ENCODE data around the gene LDB2. TPM values are rescaled to one million over a fixed set of nuclear protein-coding genes. Genes with fewer than 3 reads are reported as not detected.
A peak's percentile ranks its signal among the peaks of the same experiment; 100 is the strongest.

The LDB2 gene
- total and polyA plus RNA-seq, 2 donors (not counting 3 experiments of a cell fraction or from before 2014, with no cell fraction given), result 127 to 223 TPM

DNA sequence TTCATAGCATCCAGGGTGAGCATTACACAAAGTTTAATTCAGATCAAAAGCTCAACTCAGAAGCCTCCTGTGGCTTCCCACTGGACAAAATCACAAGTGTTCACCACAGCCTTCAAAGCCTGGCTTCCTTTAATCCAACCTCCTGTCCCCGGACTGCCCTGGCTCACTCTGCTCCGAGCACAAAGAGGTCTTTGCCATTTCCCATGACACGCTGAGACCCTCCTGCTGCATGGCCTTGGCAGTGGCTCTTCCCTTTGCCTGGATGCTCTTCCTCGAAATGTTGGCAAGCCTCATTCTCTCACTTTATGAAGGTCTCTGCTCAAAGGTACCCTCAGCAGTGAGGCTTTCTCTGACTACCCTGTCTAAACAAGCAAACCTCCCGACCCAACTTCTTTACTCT is 41.0 kb downstream of the LDB2 start:
- no peaks in the 10 kb centered on the region for H4K20me1 ChIP-seq (replicated peaks; ENCODE audit: control insufficient read depth, extremely low read depth, insufficient read depth, low read length)
- BruUV-seq (replicated peaks), result no TSS peak
- ChIA-PET CTCF (interaction anchor here (0.9 to 1.9 kb wide), 5 partner anchors 10 to 63 kb away, joined by 3 to 6 read pairs (median 3); no protein-coding TSS in a partner anchor), POLR2A (interaction anchor here (0.6 kb wide), 1 partner anchor 36 kb away, joined by 4 read pairs; no protein-coding TSS in a partner anchor)
- peaks cover 3% of the 10 kb centered on the region for H3K79me2 ChIP-seq (ENCODE audit: control insufficient read depth, insufficient read depth, low read length)
- intact Hi-C loops (cut with micrococcal nuclease), result no loop called here
- H3K9me3 ChIP-seq (replicated peaks; ENCODE audit: control insufficient read depth, insufficient read depth, low read length), result no peaks in the 10 kb centered on the region
- H3K27ac ChIP-seq (ENCODE audit: insufficient read depth, low read depth, low read length), result peak overlapping the region; percentile 79
- peak overlapping the region; percentile 2 for H3K4me2 ChIP-seq (ENCODE audit: insufficient read depth, low read length)
- H3K9ac ChIP-seq (replicated peaks; ENCODE audit: extremely low read depth, insufficient read depth, low read length), result no peak overlapping the region
- TF ChIP-seq FOS (IDR thresholded peaks at IDR 0.05; ENCODE audit: borderline replicate concordance, insufficient read depth, low read length), result no peak
- TF ChIP-seq, protein P1, sequence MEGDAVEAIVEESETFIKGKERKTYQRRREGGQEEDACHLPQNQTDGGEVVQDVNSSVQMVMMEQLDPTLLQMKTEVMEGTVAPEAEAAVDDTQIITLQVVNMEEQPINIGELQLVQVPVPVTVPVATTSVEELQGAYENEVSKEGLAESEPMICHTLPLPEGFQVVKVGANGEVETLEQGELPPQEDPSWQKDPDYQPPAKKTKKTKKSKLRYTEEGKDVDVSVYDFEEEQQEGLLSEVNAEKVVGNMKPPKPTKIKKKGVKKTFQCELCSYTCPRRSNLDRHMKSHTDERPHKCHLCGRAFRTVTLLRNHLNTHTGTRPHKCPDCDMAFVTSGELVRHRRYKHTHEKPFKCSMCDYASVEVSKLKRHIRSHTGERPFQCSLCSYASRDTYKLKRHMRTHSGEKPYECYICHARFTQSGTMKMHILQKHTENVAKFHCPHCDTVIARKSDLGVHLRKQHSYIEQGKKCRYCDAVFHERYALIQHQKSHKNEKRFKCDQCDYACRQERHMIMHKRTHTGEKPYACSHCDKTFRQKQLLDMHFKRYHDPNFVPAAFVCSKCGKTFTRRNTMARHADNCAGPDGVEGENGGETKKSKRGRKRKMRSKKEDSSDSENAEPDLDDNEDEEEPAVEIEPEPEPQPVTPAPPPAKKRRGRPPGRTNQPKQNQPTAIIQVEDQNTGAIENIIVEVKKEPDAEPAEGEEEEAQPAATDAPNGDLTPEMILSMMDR (IDR thresholded peaks at IDR 0.05; ENCODE audit: extremely low read depth in 1 of 2, insufficient read depth in 1 of 2, low read depth in 1 of 2, low read length in 2 of 2), result no peak
- TF ChIP-seq POLR2AphosphoS5 (IDR thresholded peaks at IDR 0.05; ENCODE audit: insufficient read depth, low read depth, low read length), result no peak
- no peak for TF ChIP-seq JUN (IDR thresholded peaks at IDR 0.05; ENCODE audit: borderline replicate concordance, insufficient read depth, insufficient read length, low read depth)
- TF ChIP-seq, protein P2, sequence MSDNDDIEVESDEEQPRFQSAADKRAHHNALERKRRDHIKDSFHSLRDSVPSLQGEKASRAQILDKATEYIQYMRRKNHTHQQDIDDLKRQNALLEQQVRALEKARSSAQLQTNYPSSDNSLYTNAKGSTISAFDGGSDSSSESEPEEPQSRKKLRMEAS (IDR thresholded peaks at IDR 0.05; ENCODE audit: insufficient read depth, insufficient read length), result no peak
- TF ChIP-seq POLR2A (IDR thresholded peaks at IDR 0.05; ENCODE audit: low read depth, low read length), result no peak
- TF ChIP-seq GATA2 (IDR thresholded peaks at IDR 0.05; ENCODE audit: insufficient read depth, insufficient read length, low read depth, low read length), result no peak
- TF ChIP-seq EZH2 (IDR thresholded peaks at IDR 0.05; ENCODE audit: borderline replicate concordance, low read depth, low read length, severe bottlenecking), result no peak
- no peak for TF ChIP-seq MYC (IDR thresholded peaks at IDR 0.05; ENCODE audit: low read depth, low read length)
- H3K9me1 ChIP-seq (replicated peaks; ENCODE audit: control insufficient read depth, extremely low read depth, insufficient read depth, low read length), result no peaks in the 10 kb centered on the region
- H3K36me3 ChIP-seq (ENCODE audit: control insufficient read depth in 2 of 2, extremely low read depth in 1 of 2, insufficient read depth in 2 of 2, low read length in 2 of 2), result no peaks in the 10 kb centered on the region
- no peak overlapping the region for H2AFZ ChIP-seq (ENCODE audit: low read depth, low read length)
- FAIRE-seq (no peak), DNase-seq (ENCODE audit: low read depth, low spot score) (peak; percentile 22)
- H3K4me3 ChIP-seq (replicated peaks in 1 of 3; ENCODE audit: insufficient read depth in 1 of 3, low read depth in 1 of 3, low read length in 3 of 3), result no peak overlapping the region
- dilution Hi-C loops (cut with MboI; ENCODE audit: extremely low pct_ligation_motif_present, low sequenced_read_pairs), result no loop called here
- peaks cover 64% of the 10 kb centered on the region for H3K4me1 ChIP-seq (ENCODE audit: control insufficient read depth, extremely low read depth, insufficient read depth, low read length)
- no peaks in the 10 kb centered on the region for H3K27me3 ChIP-seq (ENCODE audit: control insufficient read depth in 2 of 2, insufficient read depth in 2 of 2, low read length in 2 of 2)
